ENCODE measurements around the gene IMPA2.
"Not testable (repeated sequence)": the region's sequence is repeated elsewhere in the genome, so short reads cannot be mapped to it uniquely, and the experiment has no call there.

GRCh38 chr18:12039540-12039930, 58.2 kb downstream of the IMPA2 start:
- not testable (repeated sequence) for TF ChIP-seq EZH2 (IDR thresholded peaks at IDR 0.05; ENCODE audit: insufficient read depth, poor library complexity, severe bottlenecking); EZH2phosphoT487 (IDR thresholded peaks at IDR 0.05; ENCODE audit: insufficient read depth, low read depth)
